ENCODE measurements around the gene ARHGEF5.
"Not testable (repeated sequence)": the region's sequence is repeated elsewhere in the genome, so short reads cannot be mapped to it uniquely, and the experiment has no call there.

ARHGEF5 gene

GRCh38 chr7:144355176-144355822 lies at the start of gene ARHGEF5:
TSS of gene ARHGEF5 (plus strand) at chr7:144355402. CDS start at chr7:144362670, 7,268 bp downstream.
- Mint-ChIP-seq H3K27ac (peak within 1 kb of the TSS; percentile 89 to 95), H3K4me3 (peak within 1 kb of the TSS; percentile 83 to 93)
- ATAC-seq, result peak; percentile 84
- H3K9me3 Mint-ChIP-seq, H3K4me1 Mint-ChIP-seq, H3K27me3 Mint-ChIP-seq, DNase-seq: not testable (repeated sequence)

GRCh38 chr7:144309702-144310101 lies 45.5 kb upstream of the ARHGEF5 start:
- ATAC-seq, DNase-seq, H3K27me3 Mint-ChIP-seq, H3K4me1 Mint-ChIP-seq, H3K9me3 Mint-ChIP-seq, H3K4me3 Mint-ChIP-seq, H3K27ac Mint-ChIP-seq: not testable (repeated sequence)

- not testable (repeated sequence) for H3K9me3 Mint-ChIP-seq, ATAC-seq, H3K27me3 Mint-ChIP-seq, H3K4me1 Mint-ChIP-seq, H3K27ac Mint-ChIP-seq, H3K4me3 Mint-ChIP-seq, DNase-seq
Observed at GRCh38 chr7:144311218-144311617, 44.0 kb upstream of the ARHGEF5 start.

GRCh38 chr7:144311872-144312469 lies 43.2 kb upstream of the ARHGEF5 start, which contains the start of gene OR2A1:
TSS of gene OR2A1 (plus strand) at chr7:144312419. CDS start at chr7:144318125, 5,706 bp downstream.
- H3K4me3 Mint-ChIP-seq, ATAC-seq, DNase-seq, H3K9me3 Mint-ChIP-seq, H3K27me3 Mint-ChIP-seq, H3K27ac Mint-ChIP-seq, H3K4me1 Mint-ChIP-seq: not testable (repeated sequence)

GRCh38 chr7:144317537-144317936 lies 37.7 kb upstream of the ARHGEF5 start:
- not testable (repeated sequence) for H3K4me1 Mint-ChIP-seq, H3K9me3 Mint-ChIP-seq, H3K27me3 Mint-ChIP-seq, H3K4me3 Mint-ChIP-seq, DNase-seq, ATAC-seq, H3K27ac Mint-ChIP-seq

GRCh38 chr7:144319547-144319946 lies 35.7 kb upstream of the ARHGEF5 start:
- not testable (repeated sequence) for ATAC-seq, H3K4me1 Mint-ChIP-seq

GRCh38 chr7:144321677-144322206 lies 33.5 kb upstream of the ARHGEF5 start:
- not testable (repeated sequence) for DNase-seq, H3K4me1 Mint-ChIP-seq, H3K27me3 Mint-ChIP-seq, H3K27ac Mint-ChIP-seq, H3K4me3 Mint-ChIP-seq, H3K9me3 Mint-ChIP-seq, ATAC-seq

More at GRCh38 chr7:144319547-144319946, 35.7 kb upstream of the ARHGEF5 start:
- H3K4me3 Mint-ChIP-seq, H3K27ac Mint-ChIP-seq, H3K27me3 Mint-ChIP-seq, H3K9me3 Mint-ChIP-seq, DNase-seq: not testable (repeated sequence)

GRCh38 chr7:144323359-144323758 lies 31.8 kb upstream of the ARHGEF5 start:
- not testable (repeated sequence) for H3K4me1 Mint-ChIP-seq, H3K9me3 Mint-ChIP-seq, DNase-seq, H3K27me3 Mint-ChIP-seq, ATAC-seq, H3K4me3 Mint-ChIP-seq, H3K27ac Mint-ChIP-seq

GRCh38 chr7:144325868-144326267 lies 29.3 kb upstream of the ARHGEF5 start:
- H3K4me1 Mint-ChIP-seq, ATAC-seq: not testable (repeated sequence)

GRCh38 chr7:144330044-144330443 lies 25.2 kb upstream of the ARHGEF5 start:
- not testable (repeated sequence) for H3K27me3 Mint-ChIP-seq, H3K4me3 Mint-ChIP-seq, H3K4me1 Mint-ChIP-seq, H3K9me3 Mint-ChIP-seq, ATAC-seq, H3K27ac Mint-ChIP-seq, DNase-seq

More at GRCh38 chr7:144325868-144326267, 29.3 kb upstream of the ARHGEF5 start:
- H3K4me3 Mint-ChIP-seq, H3K27me3 Mint-ChIP-seq, H3K9me3 Mint-ChIP-seq, H3K27ac Mint-ChIP-seq, DNase-seq: not testable (repeated sequence)

- not testable (repeated sequence) for H3K4me1 Mint-ChIP-seq, DNase-seq, H3K9me3 Mint-ChIP-seq, H3K4me3 Mint-ChIP-seq, H3K27me3 Mint-ChIP-seq
- ATAC-seq, result peak; percentile 45
- H3K27ac Mint-ChIP-seq, result peak overlapping the region in 1 of 2 donors; percentile 87
Observed at GRCh38 chr7:144331221-144331995, 23.8 kb upstream of the ARHGEF5 start.

GRCh38 chr7:144331996-144332288 lies 23.3 kb upstream of the ARHGEF5 start:
- ATAC-seq, H3K9me3 Mint-ChIP-seq, H3K27me3 Mint-ChIP-seq, H3K4me1 Mint-ChIP-seq, DNase-seq, H3K4me3 Mint-ChIP-seq: not testable (repeated sequence)
- H3K27ac Mint-ChIP-seq, result peak overlapping the region in 1 of 2 donors; percentile 87

GRCh38 chr7:144348625-144349024 lies 6.6 kb upstream of the ARHGEF5 start:
- H3K27me3 Mint-ChIP-seq, H3K4me3 Mint-ChIP-seq, H3K9me3 Mint-ChIP-seq, H3K4me1 Mint-ChIP-seq, H3K27ac Mint-ChIP-seq, DNase-seq: not testable (repeated sequence)
- peak; percentile 93 for ATAC-seq

GRCh38 chr7:144351667-144352066 lies 3.5 kb upstream of the ARHGEF5 start:
- not testable (repeated sequence) for H3K27ac Mint-ChIP-seq, H3K9me3 Mint-ChIP-seq, ATAC-seq, DNase-seq, H3K27me3 Mint-ChIP-seq, H3K4me1 Mint-ChIP-seq, H3K4me3 Mint-ChIP-seq

- H3K27ac Mint-ChIP-seq, ATAC-seq: not testable (repeated sequence)
Observed at GRCh38 chr7:144356185-144356584, 983 bp downstream of the ARHGEF5 start.

GRCh38 chr7:144356860-144357259 lies 1.7 kb downstream of the ARHGEF5 start:
- H3K27ac Mint-ChIP-seq, H3K4me1 Mint-ChIP-seq, ATAC-seq, DNase-seq, H3K9me3 Mint-ChIP-seq, H3K4me3 Mint-ChIP-seq, H3K27me3 Mint-ChIP-seq: not testable (repeated sequence)

More at GRCh38 chr7:144356185-144356584, 983 bp downstream of the ARHGEF5 start:
- not testable (repeated sequence) for DNase-seq, H3K9me3 Mint-ChIP-seq, H3K4me1 Mint-ChIP-seq, H3K4me3 Mint-ChIP-seq, H3K27me3 Mint-ChIP-seq
